T-helper 17 cell (primary cell): ENCODE data around the gene SSRP1. TPM values are rescaled to one million over a fixed set of nuclear protein-coding genes. Genes with fewer than 3 reads are reported as not detected.

Source experiments
- ATAC-seq: fragments of 150-1000 bp; cut with Tn5 transposase; 2 replicates; pipeline ENCODE4 v1.10.0; 2021; ENCODE audit warnings: mild to moderate bottlenecking, moderate library complexity
- DNase-seq, 3 donors: peaks; one replicate each; pipeline versions ENCODE4 v3.0.0 to v3.0.0-alpha.2; 2020 to 2021
- H3K9me3 ChIP-seq: one replicate; pipeline ENCODE4 v1.7.0; 2013; ENCODE audit warnings: low read length, mild to moderate bottlenecking; ENCODE audit not compliant: control insufficient read depth, poor library complexity, severe bottlenecking
- H3K27ac Mint-ChIP-seq: one replicate; pipeline ENCODE4 v1.8.0; 2022; ENCODE audit warnings: mild to moderate bottlenecking, moderate library complexity, mixed read lengths
- H3K27me3 Mint-ChIP-seq: one replicate; pipeline ENCODE4 v1.8.0; 2022; ENCODE audit warnings: mixed read lengths
- H3K36me3 Mint-ChIP-seq: one replicate; pipeline ENCODE4 v1.8.0; 2022; ENCODE audit warnings: low read depth, mixed read lengths
- H3K4me1 Mint-ChIP-seq: one replicate; pipeline ENCODE4 v1.8.0; 2022; ENCODE audit warnings: mild to moderate bottlenecking, mixed read lengths
- H3K4me3 Mint-ChIP-seq: one replicate; pipeline ENCODE4 v1.8.0; 2022; ENCODE audit warnings: mild to moderate bottlenecking, moderate library complexity, mixed read lengths
- total RNA-seq, 4 donors: library from RNA in 2 of 4; stranded (reverse) in 2 of 4; gene quantifications; one replicate each; pipeline ENCODE4 v1.2.3 and lab custom pipeline; 2022 to 2026

The SSRP1 gene
- total RNA-seq, 2 donors from 2014 or later: 46.4 to 47.2 TPM

DNA sequence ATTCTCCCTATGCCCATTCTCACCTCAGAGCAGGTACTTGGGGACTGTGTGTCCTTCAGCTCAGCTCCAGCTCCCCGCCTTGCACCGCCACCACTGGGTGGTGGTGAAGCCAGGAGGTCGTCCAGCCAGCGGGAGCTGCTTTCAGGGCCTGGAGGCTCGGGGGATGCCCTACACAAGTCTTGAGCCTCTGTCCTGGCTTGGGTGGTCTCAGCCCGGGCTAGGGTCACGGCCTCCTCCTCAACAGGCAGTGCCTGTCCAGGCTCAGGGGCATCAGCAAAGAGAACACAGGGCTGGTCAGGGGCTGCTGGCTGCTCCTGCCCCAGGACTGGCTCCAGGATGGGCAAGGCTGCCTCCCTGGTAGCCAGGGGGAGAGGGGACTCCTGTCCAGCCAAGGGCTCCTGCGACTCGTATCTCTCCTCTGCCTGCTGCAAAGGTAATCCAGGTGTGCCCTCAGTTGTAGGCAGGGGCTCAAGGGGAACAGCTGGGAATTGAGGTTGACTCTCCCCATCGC lies 23.1 kb downstream of the SSRP1 start:
- Mint-ChIP-seq H3K4me3 (peak overlapping the region; percentile 71), H3K27ac (no peak overlapping the region)
- ATAC-seq: no peak

DNA sequence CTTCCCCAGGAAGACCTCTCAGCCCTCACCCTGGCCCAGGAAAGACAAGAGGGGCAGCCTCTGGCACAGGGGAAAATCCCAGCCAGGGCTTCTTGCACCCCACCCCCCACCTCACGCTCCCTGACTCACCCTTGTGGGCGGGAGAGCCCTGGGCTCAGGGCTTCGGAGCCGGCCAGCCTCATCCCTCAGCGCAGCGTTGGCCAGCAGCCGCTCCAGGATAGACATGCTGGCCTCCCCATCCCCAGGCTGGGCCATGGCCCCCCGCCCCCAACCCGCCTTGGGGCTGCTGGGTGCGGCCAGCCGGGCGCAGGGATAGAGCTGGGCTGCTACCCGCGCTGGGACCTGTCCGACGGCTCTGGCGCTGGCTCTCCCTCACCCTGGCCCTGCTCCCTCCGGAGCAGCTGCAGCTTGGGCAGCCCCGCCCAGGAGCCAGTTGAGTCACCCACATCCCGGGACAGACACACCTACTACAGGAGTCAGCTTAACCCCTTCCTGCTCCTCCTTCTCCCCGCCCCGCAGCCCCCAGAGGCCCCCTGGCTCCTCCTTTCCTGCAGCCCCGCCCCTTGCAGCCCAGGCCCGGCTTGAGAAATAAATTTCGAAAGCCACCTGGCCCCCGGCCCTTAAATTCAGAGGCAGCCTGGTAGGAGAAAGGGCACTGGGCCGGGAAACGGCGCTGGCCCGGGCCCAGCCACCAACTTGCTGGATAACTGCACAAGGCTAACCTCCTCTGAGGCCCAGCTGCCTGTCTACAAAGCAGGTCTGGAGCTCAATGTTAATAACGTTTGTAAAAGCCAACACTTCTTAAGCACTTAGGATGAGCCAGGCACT lies 24.4 kb downstream of the SSRP1 start:
- ATAC-seq (peak; percentile 68), DNase-seq (peak in 1 of 3 donors; percentile 23)
- Mint-ChIP-seq H3K36me3 (peaks cover 4% of the 10 kb centered on the region), H3K27me3 (no peaks in the 10 kb centered on the region), H3K4me3 (peak overlapping the region; percentile 71), H3K27ac (peak overlapping the region; percentile 43), H3K4me1 (peaks cover 9% of the 10 kb centered on the region)
- H3K9me3 ChIP-seq: no peaks in the 10 kb centered on the region

More for the DNA sequence above, 23.1 kb downstream of the SSRP1 start:
- no peak for DNase-seq
- Mint-ChIP-seq H3K27me3 (no peaks in the 10 kb centered on the region), H3K36me3 (peaks cover 4% of the 10 kb centered on the region), H3K4me1 (peaks cover 9% of the 10 kb centered on the region)
- H3K9me3 ChIP-seq: no peaks in the 10 kb centered on the region

DNA sequence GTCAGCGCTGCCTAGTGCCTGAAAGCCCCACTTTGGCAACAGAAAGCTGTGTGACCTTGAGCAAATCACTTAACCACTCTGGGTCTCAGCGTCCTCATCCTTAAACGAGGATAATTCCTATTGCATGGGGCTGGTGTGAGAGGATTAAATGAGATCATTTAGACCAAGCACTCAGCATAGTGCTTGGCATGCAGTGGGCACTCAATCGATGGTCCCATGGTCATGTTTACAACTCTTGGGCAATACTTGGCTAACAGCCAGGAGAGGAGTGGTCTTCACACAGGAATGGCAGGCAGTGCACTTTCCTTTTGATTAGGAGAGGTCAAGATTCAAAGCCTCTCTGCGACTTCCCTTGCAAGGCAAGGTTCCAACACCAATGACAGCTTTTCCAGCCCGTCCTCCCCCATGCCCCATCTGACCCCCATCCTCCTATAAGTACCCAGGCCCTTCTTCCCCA lies 25.0 kb downstream of the SSRP1 start:
- Mint-ChIP-seq H3K4me1 (peaks cover 9% of the 10 kb centered on the region), H3K36me3 (peaks cover 4% of the 10 kb centered on the region), H3K4me3 (peak overlapping the region; percentile 71), H3K27ac (peak overlapping the region; percentile 43), H3K27me3 (no peaks in the 10 kb centered on the region)
- H3K9me3 ChIP-seq: no peaks in the 10 kb centered on the region
- ATAC-seq (no peak), DNase-seq (no peak)

DNA sequence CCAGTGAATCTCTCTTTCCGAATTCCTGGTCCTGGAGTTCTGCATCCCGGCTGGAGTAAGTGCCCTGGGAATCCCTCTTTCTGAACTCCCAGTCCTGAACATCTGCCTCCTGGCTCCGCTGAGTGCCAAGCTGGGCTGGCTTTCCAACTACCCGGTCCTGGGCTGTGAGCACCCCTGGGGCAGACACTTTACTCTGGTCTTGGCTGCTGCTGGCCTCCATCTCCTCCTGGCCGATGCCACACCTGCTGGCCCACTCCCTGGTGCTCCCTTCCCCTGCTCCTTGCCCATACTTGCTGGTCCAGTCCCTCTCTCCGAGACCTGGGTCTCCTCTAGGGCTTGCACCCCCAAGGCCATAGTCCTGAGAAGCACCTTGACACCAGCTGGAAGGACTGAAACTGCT lies 25.6 kb downstream of the SSRP1 start:
- Mint-ChIP-seq H3K36me3 (peaks cover 4% of the 10 kb centered on the region), H3K27ac (peak overlapping the region; percentile 43), H3K4me3 (no peak overlapping the region), H3K27me3 (no peaks in the 10 kb centered on the region), H3K4me1 (peaks cover 9% of the 10 kb centered on the region)
- H3K9me3 ChIP-seq: no peaks in the 10 kb centered on the region
- no peak for ATAC-seq
- DNase-seq: no peak

DNA sequence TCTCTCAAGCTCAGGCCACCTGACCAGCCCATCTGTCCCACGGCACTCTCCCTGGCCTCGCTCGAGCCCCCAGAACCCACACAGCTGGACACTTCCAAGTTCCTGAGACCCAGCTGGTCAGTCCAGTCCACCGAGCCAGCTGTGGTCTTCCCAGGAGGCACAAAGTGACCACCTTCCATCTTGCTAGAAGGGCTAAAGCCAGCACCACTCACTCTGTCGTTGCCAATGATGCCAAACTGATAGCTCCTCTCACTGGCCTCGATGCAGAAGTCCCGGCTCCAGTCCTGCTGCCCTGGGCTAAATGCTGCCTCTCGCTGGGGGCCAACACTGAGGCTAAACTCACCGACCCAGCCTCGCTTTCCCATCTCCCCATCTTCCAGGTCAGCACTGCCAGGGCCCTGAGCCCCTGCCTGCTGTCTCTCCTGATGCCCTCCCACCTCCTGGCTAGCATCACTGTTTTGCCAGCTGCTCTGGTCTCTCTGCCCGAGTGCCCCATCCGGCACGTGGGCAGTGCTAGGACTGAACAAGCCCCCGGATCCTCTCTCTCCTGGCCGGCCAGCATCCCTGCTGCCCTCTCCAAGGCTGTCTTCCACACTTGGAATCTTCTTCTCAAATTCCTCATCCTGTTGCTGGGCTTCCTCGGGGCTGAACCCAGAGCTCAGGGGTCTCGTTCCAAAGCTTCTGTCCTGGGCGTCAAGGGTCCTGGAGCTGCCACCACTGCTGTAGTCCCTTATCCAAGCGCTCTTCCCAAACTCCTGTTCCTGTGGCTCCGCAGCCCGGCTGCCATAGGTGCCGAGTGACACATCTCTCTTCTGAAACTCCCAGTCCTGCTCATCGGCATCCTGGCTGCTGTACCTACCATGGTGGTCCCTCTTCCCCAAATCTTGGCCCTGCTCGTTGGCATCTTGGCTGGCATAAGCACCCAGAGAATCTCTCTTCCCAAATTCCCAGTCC lies 26.3 kb downstream of the SSRP1 start:
- Mint-ChIP-seq H3K4me1 (peaks cover 9% of the 10 kb centered on the region), H3K27me3 (no peaks in the 10 kb centered on the region), H3K36me3 (peaks cover 4% of the 10 kb centered on the region), H3K27ac (peak overlapping the region; percentile 43), H3K4me3 (peak overlapping the region; percentile 15)
- H3K9me3 ChIP-seq: no peaks in the 10 kb centered on the region
- no peak for DNase-seq
- no peak for ATAC-seq

DNA sequence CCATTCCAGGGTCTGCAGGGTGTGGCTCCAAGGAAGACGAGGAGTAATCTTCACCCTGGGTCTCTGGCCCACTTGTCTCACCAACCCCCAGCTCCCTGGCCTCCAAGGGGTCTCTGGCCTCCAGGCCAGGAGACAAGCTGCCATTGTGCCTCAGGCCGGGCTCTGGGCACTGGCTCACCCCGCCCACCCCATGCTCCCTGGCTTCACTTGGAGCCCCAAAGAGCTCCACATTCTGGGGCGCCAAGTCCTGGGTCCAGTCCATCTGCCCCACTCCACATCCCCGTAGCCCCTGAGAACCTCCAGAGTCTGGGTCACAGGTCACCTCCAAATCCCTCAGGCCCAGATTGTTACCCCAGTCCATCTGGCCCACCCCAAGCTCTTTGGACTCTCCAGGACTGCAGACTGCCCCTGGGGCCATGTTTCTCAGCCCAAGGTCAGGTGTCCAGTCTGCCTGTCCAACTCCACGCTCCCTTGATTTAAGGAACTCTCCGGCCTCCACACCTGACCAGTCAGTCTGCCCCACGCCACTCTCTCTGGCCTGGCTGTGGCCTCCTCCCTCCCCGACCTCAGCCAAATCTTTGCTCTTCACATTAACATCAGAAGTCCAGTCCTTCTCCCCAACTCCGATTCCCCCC lies 27.1 kb downstream of the SSRP1 start:
- no peaks in the 10 kb centered on the region for H3K9me3 ChIP-seq
- Mint-ChIP-seq H3K4me3 (no peak overlapping the region), H3K27me3 (no peaks in the 10 kb centered on the region), H3K36me3 (peaks cover 4% of the 10 kb centered on the region), H3K27ac (peak overlapping the region; percentile 37), H3K4me1 (peaks cover 11% of the 10 kb centered on the region)
- ATAC-seq: no peak
- no peak for DNase-seq

DNA sequence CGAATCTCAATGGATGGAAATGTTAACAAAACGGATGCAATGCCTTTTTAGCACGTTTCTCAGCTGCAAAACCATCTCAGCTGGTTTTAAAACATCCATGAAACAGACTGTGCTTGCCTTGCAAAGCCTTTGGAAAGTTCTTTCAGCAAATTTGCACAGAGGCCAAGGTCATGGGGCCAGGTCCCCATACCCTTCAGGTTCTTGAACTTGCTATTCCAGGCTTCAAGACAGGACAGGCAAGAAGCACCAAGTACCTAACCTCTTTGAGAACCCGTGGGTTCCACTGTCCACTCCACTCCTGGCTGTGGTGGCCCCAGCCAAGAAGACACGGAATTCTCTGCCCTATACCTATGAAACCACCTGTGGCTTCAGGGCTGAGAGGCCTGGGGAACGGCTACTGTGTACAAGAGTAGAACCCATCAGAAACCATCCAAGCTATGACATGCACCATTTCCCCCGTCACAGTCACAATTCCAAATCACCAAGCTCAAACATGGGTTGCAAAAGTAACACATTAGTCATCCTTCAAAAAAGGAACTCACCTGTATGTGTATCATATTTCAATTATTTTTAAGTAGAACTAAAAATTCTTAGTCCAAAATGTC lies 27.9 kb downstream of the SSRP1 start:
- Mint-ChIP-seq H3K36me3 (peaks cover 4% of the 10 kb centered on the region), H3K4me1 (peaks cover 11% of the 10 kb centered on the region), H3K4me3 (no peak overlapping the region), H3K27ac (peak overlapping the region; percentile 37), H3K27me3 (no peaks in the 10 kb centered on the region)
- ATAC-seq (no peak), DNase-seq (no peak)
- H3K9me3 ChIP-seq: no peaks in the 10 kb centered on the region

DNA sequence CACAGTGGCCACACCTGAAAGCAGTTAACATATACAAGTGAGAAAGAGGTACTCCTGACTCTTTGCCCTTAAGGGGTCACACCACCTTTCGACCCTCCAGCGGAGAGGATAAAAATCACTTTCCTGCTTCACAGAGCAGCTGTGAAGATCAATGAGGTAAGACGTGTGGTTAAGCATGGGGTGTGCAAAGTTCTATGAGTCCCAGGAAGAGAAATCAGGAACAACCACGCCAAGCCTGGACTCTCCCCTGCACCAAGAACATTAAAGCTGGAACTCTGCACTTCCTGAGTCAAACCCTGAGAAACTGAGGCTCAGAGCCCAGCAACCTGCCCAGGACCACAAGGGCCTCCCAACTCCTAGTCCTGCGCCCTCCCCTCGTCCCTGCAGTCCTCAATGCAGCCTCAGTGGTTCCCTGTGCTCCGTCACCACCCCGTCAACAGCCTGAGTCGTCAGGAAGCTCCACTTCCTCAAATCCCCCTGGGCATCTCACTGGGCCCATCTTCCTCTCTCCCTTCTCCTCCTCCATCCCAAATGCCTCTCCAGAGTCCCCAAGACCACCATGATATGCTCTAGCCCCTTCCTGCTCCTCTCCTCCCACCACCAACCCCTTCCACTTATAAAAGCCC lies 28.6 kb downstream of the SSRP1 start:
- H3K27ac Mint-ChIP-seq: no peak overlapping the region
- H3K4me1 Mint-ChIP-seq: peaks cover 9% of the 10 kb centered on the region
- ATAC-seq: no peak
- H3K9me3 ChIP-seq: no peaks in the 10 kb centered on the region
- no peak for DNase-seq
- peaks cover 4% of the 10 kb centered on the region for H3K36me3 Mint-ChIP-seq
- H3K4me3 Mint-ChIP-seq: no peak overlapping the region
- no peaks in the 10 kb centered on the region for H3K27me3 Mint-ChIP-seq

DNA sequence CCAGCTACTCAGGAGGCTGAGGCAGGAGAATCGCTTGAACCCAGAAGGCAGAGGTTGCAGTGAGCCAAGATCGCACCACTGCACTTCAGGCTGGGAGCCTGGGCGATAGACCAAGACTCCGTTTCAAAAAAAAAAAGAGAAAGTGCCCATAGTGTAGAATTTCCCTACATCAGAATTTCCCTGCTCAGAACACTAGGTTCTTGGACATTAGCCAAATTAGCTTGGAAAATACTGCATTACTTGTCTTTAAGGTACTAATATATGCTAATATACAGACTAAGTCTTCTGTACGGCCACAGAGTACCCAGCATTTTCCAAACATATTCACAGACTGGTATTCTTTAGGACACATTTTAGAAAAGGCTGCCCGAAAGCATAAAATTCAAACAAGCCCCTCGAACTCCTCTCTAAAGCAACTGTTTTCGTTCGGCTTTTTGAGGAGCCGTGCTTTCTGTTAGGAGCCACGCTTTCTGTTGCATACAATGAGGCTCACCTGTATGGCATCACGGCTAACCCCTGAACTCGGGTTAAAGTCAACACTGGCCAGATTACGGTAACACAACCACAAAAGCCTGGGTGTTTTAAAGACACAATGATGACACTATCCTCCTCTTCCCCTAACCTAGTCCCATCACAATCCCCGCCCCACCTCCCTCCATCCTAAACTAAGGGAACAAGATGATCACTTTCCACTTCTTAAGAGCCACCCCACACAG lies 29.4 kb downstream of the SSRP1 start:
- ATAC-seq: no peak
- DNase-seq: no peak
- H3K36me3 Mint-ChIP-seq: peaks cover 4% of the 10 kb centered on the region
- H3K4me3 Mint-ChIP-seq: no peak overlapping the region
- no peaks in the 10 kb centered on the region for H3K27me3 Mint-ChIP-seq
- H3K9me3 ChIP-seq: no peaks in the 10 kb centered on the region
- no peak overlapping the region for H3K27ac Mint-ChIP-seq
- peaks cover 9% of the 10 kb centered on the region for H3K4me1 Mint-ChIP-seq

DNA sequence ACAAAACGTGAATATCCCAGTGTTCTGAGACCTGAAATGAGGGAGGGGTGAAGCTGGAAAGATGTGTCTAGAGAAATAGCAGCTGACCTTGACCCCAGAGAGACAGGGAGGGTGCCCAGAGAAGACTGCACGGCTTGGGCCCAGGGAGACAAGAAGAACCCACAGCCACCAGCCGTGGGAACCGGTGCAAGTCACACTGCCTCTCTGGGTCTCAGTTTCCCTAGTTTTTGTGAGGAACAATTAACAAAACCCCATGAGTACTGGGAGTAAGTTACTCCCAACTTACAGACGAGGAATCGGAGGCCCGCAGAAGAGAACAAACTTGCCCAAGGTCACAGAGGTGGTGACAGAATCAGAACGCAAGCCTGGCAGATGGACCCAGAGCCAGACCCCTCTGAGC lies 30.2 kb downstream of the SSRP1 start:
- Mint-ChIP-seq H3K4me3 (no peak overlapping the region), H3K4me1 (peaks cover 6% of the 10 kb centered on the region), H3K27ac (no peak overlapping the region), H3K27me3 (no peaks in the 10 kb centered on the region), H3K36me3 (peaks cover 5% of the 10 kb centered on the region)
- DNase-seq (no peak), ATAC-seq (no peak)
- no peaks in the 10 kb centered on the region for H3K9me3 ChIP-seq

DNA sequence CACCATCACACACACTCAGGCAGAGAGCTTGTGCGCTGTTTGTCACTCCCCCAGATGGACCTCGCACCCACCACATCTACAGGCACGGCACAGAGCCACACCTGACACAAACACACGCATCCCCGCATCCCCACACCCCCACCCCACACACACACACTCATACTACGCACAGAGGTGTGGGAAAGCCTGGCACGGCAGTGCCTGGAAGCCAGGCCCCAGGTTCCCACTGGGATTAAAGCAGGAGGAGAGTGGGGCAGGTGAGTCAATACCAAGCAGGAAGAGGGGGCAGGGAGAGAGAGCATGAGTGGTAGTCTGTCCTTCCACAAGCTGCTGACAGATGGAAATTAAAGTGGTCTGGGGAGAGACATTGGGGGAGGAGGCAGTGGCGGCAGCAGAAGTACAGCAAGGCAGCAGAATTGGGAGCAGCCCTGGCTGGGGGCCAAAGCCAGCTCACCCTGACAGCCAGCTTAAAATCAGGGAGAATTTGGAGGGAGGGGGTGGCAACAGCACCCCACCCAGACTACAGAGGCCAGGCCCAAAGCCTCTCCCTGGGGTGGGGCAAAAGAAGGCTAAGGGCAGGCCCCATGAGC lies 31.6 kb downstream of the SSRP1 start:
- peaks cover 2% of the 10 kb centered on the region for H3K4me1 Mint-ChIP-seq
- no peak overlapping the region for H3K4me3 Mint-ChIP-seq
- ATAC-seq (no peak), DNase-seq (no peak)
- no peaks in the 10 kb centered on the region for H3K9me3 ChIP-seq
- H3K36me3 Mint-ChIP-seq: peaks cover 6% of the 10 kb centered on the region
- no peak overlapping the region for H3K27ac Mint-ChIP-seq
- no peaks in the 10 kb centered on the region for H3K27me3 Mint-ChIP-seq
